GM20431 (cell line): ENCODE measurements around the gene SLC9A1.

ENCODE experiments used
- in situ Hi-C: fragments of 300-500 bp; cut with MseI, MboI; formaldehyde crosslinking; loops from one replicate; pipeline ENCODE4 v1.15.0; 2020; ENCODE audit warnings: low sequenced_read_pairs; ENCODE audit not compliant: unreplicated experiment

Gene SLC9A1

DNA sequence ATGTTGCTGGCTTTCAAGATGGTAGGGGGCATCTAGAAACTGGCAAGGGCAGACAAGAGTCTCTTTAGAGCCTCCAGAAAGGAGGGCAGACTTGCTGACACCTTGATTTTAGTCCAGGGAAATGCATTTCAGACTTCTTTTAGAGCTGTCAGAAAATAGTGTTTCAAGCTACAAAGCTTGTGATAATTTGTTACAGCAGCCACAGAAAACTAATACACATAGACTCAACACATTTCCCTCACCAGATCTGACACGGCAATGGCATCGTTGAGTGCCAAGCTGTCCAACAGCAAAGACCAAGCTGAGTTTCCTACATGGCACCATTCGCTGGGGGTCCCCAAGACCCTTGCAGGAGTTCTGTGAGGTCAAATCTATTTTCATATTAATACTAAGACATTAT lies 62.0 kb downstream of the SLC9A1 start:
- in situ Hi-C loops = loop anchor here (10.0 kb wide), 1 partner anchor 48 kb away; no protein-coding TSS in a partner anchor

DNA sequence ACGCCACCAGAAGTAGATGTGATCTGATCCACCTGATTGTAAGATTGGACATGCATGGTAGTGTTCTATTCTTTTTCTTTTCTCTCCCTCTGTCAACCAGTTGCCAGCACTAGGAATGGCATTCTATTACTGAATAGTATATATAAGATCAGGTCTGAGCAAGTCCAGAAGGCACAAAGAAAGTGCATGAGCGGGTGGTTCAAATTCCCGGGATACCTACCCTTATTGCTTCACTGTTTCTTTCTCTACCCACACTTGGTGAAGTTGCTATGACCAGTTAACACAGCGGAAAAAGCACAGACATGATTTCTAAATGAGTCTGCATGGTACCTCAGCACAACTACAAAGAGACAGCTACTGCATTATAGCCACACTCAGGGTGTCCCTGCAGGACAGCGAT lies 64.0 kb downstream of the SLC9A1 start:
- in situ Hi-C loops = loop anchor here (10.0 kb wide), 1 partner anchor 46 kb away; no protein-coding TSS in a partner anchor

DNA sequence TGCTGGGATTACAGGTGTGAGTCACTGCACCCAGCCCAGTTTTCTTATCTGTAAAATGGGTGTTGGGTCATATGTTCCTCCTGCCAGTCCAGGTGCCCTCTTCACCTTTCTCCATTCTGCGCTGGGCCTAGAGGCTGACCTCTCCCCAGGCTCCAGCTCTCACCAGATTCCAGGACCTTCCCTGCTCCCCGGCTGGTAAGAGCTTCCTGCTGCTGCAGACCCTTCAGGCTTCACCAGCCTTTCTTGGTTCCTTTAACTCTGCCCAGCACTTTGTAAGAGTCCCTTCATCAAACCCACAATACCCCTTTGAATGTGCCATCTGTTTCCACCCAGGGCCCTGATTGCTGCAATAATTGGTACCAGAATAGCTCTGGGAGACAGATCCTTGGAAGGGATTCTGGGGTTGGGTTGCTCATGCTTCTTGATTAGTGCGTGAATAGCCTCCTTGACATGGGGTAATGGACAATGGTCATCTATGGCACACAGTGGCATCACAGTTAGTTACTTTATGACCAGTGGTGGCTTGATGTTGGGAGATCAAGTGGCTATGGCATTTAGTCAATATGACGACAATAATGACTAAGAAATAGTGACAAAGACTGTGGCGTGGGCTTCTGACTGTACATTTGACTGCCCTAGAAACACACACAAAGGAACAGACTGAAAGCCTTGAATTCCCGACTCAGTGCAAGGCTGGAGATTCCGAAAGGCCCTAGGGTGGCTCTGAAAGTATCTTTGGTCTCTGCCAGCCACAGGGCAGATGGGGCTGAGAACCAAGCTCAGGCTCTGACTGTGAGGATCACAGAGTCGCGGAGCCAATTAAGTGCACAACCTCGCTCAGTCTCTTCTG lies 67.3 kb downstream of the SLC9A1 start:
- in situ Hi-C loops = no loop called here

DNA sequence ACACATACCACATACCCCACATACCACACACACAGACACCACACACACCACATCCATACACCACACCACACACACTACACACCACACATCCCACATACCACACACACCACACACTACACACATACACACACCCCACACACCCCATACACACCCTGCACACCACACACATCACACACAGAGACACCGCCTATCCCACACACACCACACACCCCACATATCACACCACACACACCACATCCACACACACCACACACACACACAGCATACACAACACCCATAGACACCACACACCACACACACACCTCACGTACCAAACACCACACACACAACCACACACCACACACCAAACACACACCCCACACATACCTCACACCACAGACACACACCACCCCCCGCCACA lies 68.3 kb downstream of the SLC9A1 start:
- in situ Hi-C loops = no loop called here

DNA sequence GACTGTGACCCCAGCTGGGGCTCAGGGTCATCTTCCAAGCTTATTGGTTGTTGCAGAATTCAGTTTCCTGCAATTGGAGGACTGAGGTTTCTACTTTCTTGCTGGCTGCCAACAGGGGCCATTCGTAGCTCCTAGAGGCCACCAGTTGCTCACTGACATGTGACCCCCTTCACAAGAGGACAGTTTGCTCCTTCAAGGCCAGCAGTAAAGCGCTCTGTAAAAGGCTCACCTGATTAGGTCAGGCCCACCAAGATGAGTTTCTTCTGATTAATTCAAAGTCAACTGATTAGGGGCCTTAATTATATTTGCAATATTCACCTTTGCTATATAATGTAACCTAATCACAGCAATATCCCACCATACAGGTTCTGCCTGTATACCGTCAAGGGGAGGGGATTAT lies 68.9 kb downstream of the SLC9A1 start:
- in situ Hi-C loops = no loop called here

DNA sequence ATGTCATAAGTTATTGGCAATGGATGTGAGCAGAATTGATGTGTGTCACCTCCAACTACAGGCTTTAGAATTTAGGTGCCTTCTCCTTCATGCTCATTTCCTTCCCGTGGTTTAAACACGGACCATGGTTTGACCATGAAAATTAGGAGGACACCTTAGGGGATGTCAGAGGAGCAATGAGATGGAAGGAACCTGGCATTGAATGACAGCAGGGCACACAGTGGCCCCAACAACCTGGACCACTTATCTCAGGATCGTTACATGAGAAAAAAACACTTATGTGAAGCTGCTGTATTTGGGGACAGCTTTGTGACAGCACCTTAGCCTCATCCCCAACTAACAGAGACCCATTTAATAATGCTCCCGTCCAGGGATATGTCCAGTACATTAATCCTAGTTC lies 70.8 kb downstream of the SLC9A1 start:
- in situ Hi-C loops = no loop called here

DNA sequence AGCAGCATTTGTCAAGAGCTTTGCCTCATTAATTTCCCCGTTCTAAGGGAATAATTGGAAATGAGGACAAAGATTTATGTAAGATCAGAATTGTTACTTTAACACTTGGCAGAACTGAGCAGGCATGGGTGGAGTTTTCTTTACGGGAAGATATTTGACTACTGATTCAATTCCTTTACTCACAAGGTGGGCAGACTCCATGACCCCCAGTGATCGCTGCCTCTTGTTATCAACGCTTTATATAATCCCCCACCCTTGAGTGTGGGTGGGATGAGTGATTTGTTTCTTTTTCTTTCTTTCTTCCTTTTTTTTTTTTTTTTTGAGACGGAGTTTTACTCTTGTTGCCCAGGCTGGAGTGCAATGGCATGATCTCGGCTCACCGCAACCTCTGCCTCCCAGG lies 77.0 kb downstream of the SLC9A1 start:
- in situ Hi-C loops = no loop called here

DNA sequence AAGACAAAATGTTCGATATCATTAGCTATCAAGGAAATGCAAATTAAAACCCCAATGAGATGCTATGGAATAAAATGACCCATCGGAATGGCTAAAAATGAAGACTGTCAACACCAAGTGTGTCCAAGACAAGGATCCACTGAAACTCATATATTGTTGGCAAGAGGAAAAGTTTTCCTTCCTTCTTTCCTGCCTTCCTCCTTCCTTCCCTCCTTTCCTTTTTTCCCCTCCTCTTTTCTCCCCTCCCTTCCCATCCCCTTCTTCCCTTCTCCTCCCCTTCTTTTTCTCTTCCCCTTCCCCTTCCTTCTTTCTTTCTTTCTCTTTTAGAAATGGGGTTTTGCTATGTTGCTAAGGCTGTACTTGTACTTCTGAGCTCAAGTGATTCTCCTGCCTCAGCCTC lies 78.1 kb downstream of the SLC9A1 start:
- in situ Hi-C loops = no loop called here

DNA sequence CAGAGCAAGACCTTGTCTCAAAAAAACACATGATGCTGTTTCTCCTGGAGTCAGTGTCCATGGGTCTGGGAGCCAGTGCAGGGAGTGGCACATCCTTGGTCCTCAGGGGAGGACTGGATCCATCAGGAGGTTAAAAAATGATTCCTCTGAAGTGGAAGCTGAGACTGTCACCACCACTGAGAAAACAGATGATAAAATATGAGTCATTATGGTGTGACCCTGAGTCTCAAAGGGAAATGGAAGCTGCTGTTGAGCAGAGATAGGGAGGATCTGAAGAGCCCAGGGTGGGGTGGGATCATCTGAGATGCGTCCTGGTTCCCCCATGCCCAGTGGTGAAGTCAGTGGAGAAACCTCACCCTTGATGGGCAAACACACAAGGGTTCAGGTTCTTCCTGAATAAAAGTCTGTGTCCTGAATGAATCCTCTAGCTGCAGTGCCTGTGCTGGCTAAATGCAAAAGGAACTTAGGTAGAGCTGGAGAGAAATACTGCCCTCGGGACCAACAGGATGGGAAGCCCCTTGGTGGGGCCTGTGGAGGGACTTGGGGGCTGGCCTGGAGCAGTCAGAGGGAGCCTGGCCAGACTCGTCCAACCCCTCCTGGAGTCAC lies 80.6 kb downstream of the SLC9A1 start:
- in situ Hi-C loops = no loop called here

DNA sequence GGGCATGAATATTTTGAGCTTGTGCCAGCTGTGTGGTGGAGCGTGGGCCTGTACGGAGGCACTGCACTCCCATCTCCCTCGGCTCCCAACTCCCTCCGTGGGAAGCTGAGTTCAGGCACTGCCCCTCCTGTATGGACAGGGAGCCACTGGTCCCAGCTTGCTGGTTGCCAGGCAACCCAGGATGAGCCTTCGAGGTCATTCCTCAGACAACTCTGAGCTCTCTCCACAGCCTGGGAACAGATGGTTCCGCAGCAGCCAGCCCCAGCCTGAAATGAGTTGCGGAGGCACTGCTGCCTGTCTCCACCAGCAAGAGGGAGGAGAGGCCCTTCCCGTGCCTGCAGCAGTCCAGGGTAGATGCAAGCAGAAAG lies 83.9 kb downstream of the SLC9A1 start:
- in situ Hi-C loops = no loop called here

DNA sequence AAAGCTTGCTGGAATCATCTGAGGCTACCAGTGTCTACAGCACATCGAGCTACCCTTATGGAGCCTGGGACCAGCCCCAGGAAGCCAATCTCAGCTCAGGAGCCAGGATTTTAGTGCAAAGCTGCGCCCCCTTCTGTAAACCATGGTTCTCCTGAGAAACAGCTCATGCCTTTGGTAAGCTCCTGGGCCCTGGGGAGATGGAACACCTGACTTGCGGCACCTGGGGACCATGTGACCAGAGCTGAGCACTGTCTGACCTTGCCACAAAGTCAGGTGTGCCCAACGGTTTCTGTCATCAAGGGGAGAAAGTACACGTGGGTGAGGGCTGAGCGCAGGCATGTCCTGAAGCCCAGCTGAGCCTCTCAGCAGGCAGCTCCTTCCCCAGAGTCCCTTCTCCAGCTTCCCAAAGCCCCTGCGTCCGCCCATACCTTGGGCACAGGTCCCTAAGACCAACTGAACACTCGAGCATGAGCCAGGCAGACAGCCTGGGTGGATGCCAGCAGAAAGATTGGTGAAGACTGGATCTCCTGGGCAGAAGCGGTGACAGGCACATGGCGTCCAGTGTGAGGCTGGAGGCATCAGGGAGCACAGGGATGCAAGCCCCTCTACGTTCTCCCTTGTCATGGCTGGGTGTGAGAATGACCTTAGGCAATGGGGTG lies 84.4 kb downstream of the SLC9A1 start:
- in situ Hi-C loops = no loop called here

DNA sequence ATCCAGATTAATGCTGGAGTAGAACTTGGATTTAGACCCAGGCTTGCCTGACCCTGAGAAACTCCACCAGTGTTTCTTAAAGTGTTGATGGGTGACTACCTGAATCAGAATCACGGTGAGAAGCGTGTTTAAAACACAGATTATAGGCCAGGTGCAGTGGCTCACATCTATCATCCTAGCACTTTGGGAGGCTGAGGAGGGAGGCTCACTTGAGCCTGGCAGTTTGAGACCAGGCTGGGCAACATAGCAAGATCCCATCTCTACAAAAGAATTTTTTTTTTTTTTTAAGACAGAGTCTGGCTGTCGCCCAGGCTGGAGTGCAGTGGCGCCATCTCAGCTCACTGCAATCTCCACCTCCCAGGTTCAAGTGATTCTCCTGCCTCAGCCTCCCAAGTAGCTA lies 86.0 kb downstream of the SLC9A1 start:
- in situ Hi-C loops = no loop called here

DNA sequence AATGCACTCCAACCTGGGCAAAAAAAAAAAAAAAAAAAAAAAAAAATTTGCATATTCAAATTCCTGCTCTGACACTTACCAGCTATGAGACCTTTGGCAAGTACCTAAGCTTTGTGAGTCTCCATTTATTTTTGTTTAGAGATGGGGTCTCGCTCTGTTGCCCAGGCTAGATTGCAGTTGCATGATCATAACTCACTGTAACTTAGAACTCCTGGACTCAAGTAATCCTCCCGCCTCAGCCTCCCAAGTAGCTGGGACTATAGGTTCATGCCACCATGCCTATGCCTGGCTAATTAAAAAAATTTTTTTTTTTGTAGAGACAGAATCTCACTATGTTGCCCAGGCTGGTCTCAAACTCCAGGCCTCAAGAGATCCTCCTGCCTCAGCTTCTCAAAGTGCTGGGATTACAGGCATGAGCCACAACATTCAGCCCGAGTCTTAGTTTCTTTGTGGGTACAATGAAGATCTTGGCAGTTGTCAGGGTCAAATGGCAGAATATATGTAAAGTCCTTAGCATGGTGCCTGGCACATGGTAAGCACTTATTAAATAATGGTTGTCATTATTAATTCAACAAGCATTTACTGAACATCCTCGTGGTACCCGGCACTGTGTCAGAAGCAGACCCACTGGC lies 88.8 kb downstream of the SLC9A1 start:
- in situ Hi-C loops = no loop called here

DNA sequence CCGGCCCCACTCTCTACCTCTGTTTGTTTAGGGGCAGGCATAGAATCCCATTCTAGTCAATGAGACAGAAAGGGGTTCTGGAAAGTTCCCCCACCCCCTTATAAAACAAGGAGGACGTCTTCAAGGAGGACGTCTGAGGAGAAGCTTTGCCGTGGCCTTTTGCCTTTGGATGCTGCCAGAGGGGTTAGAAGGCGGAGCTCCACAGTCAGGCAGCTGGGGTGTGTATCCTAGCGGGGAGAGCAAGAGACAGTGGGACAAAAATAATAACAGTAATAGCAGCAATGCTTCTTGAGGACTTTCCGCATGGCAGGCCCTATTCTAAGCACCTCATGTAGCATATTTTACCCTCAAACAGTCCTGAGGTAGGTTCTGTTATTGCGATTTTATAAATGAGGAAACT lies 94.0 kb downstream of the SLC9A1 start:
- in situ Hi-C loops = no loop called here

DNA sequence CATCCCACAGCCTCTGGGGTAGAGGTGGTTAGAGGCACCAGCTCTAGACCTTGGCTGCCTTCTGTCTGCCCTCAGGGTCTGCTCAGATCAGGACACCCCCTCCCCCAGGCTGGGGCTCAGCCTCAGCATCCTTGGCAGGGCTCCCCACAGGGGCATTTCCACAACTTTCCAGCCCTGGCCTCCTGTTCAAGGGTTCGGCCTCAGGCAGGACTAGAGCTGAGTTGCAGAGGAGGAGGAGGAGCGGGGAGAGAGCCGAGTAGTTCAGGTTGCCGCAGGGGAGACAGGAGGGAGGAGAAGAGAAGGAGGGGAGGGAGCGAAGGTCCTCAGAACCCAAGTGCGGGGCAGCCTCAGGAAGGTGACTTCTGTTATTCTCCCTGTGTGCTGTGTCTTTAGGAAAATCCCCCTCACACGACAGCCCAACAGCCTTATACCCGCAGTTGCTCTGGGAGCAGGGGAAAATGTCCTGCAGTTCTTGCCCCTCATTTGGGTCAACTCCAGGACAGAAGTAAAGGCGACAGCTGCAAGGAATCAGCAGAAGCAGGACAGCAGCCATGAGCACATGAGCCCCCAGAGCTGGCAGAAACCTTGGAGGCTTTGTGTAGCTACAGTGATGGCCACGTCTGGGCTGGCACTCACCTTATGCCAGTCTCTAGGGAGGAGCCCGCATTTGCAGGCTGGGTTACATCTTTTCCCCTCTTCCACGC lies 95.8 kb downstream of the SLC9A1 start:
- in situ Hi-C loops = no loop called here

DNA sequence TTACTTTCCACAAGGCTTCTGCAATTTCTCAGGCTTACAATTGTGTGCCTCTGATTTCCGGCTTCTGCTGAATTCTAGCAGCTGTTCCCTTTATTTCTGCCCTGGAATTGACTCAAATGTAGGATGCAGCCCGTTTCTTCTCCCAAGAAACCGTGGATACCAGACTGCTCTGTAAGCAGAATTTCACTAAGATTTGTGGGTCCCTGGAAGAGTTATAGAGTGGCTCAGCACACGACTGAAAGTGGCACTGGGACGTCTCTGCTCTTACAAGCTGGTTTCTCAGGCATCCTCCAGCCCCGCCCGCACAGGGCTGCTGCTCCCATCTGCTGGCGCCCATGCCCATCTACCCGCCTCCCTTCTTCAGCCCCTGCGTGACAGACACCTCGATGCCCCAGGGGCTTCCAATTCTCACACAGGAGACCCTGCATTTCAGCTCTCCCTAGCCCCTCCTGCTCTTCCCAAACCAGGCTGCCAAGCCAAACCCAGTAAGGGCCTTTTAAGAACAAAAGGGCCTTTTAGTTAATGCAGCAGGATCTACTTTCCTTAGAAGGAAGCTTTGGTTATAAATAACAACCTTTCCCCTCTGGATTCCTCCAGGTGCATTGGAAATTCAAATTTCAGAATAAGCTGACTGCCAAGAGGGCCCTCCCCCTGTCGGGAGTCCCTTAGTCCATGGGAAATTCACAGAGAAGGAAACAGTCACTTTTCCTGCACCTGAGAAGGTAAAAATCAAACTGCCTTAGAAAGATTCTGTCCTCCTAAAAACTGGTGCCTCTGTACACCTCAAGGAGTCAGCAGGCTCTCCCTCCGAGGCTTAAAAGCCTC lies 96.9 kb downstream of the SLC9A1 start:
- in situ Hi-C loops = no loop called here

DNA sequence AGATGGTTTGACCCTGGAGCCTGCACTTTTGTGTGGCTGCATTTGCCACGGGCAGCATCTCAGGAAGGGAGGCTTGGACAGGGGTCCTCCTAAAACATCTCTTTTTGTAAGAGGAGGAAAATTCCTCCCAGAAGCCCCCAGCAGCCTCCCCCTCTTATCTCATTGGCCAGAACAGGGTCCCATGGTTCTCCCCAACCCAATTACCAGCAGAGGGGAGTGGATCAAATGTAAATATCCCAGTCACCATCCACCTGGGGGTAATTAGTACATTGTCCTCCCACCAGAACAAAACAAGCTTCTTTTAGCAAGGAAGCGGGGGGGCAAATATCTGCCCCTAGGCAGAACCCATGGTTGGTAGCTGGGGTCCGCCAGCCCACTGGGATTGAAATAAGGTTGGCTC lies 97.5 kb downstream of the SLC9A1 start:
- in situ Hi-C loops = no loop called here

DNA sequence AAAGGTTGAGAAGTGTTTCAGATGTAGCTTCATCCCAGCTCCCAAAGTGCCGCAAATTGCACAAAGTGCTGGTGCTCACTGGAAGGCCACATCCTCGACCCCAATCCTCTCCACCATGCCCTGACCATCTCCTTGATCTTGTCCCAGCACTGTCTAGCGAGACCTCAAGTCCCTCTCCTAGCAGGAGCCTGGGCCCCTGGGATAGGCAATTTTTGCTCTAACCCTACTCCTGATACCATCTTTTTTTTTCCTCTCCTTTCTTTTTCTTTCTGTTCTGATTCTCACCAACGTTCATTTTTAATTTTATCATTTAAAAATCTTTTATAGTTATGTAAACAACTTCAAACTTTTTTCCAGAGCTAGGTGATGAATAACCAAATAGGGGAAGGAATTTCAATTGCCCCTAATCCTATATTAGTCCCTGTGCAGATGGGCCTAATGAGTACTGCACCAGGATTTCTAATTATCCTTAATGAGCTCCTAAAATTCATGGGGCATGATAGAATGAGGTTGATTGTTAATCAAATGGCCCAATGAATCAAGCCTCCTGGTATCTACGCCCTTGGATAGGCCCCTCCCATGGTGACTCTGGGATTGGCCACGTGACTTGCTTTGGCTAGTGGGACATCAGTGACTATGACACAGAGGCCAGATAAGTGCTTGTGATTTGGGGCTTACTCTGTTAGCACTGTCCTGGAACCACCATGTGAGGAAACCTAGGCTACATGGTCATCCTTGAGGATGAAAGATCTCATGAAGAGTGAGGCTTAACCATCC lies 100.8 kb downstream of the SLC9A1 start:
- in situ Hi-C loops = no loop called here

DNA sequence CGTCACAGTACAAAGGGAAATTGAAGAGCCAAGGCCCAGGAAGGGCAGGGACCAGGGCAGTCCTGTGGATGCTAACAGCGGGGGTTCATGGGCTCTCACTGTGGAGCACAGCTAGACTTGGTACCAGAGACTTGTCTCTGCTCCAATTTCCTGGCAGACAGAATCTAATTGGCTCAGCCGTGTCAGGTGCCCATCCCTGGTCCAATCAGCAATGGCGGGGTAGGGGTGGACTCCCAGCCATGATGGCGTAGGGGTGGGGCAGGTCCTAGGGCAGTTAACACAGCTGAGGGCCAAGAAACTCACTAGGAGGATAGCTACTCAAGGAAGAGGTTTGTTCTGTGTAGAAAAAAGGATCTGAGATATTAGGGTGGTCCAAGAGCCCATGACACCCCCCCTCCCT lies 102.4 kb downstream of the SLC9A1 start:
- in situ Hi-C loops = no loop called here
